GM12878 (cell line): ENCODE results near the gene MYH9. TPM values are rescaled to one million over a fixed set of nuclear protein-coding genes. Genes with fewer than 3 reads are reported as not detected.
A peak's percentile ranks its signal among the peaks of the same experiment; 100 is the strongest.

Experiments used
- ATF2 ChIP-seq: IDR thresholded peaks from 2 replicates; pipeline ENCODE4 v1.6.1; 2012; ENCODE audit warnings: low read length, inconsistent platforms
- ATF7 ChIP-seq: fragments of 450-650 bp; IDR thresholded peaks from 2 replicates; pipeline ENCODE4 v1.6.1; 2016; ENCODE audit warnings: low read depth, mild to moderate bottlenecking
- BACH1 ChIP-seq: fragments of 450-650 bp; IDR thresholded peaks from 2 replicates; pipeline ENCODE4 v1.6.1; 2017; ENCODE audit warnings: mild to moderate bottlenecking, borderline replicate concordance
- BCLAF1 ChIP-seq: fragments of 450-650 bp; IDR thresholded peaks from 2 replicates; pipeline ENCODE4 v1.6.1; 2017; ENCODE audit warnings: antibody characterized with exemption, mild to moderate bottlenecking, moderate library complexity
- BRCA1 ChIP-seq: IDR thresholded peaks from 2 replicates; pipeline ENCODE4 v1.6.1; 2011; ENCODE audit warnings: low read depth, low read length, improper control_type of control experiment
- CHD1 ChIP-seq: IDR thresholded peaks from 2 replicates; pipeline ENCODE4 v1.6.1; 2012; ENCODE audit warnings: low read depth, low read length, improper control_type of control experiment
- EZH2 ChIP-seq: IDR thresholded peaks from 2 replicates; pipeline ENCODE4 v1.6.1; 2012; ENCODE audit warnings: low read depth, mild to moderate bottlenecking, control low read depth, inconsistent platforms, low read length, borderline replicate concordance; ENCODE audit not compliant: control insufficient read depth
- FOXK2 ChIP-seq: fragments of 450-650 bp; IDR thresholded peaks from 2 replicates; pipeline ENCODE4 v1.6.1; 2017; ENCODE audit warnings: mild to moderate bottlenecking, moderate library complexity
- KDM1A ChIP-seq: fragments of 200-600 bp; sonication (generic); IDR thresholded peaks from 2 replicates; pipeline ENCODE4 v1.6.1; 2016; ENCODE audit warnings: borderline replicate concordance
- MEF2B ChIP-seq: fragments of 450-650 bp; IDR thresholded peaks from 2 replicates; pipeline ENCODE4 v1.6.1; 2018; ENCODE audit warnings: mild to moderate bottlenecking, moderate library complexity; ENCODE audit not compliant: partially characterized antibody, poor library complexity, severe bottlenecking
- MXI1 ChIP-seq: fragments of 150-350 bp; IDR thresholded peaks from 2 replicates; pipeline ENCODE4 v1.6.1; 2011; ENCODE audit warnings: low read depth, mild to moderate bottlenecking, inconsistent platforms, low read length, improper control_type of control experiment
- RBBP5 ChIP-seq: fragments of 200-600 bp; sonication (generic); conservative IDR thresholded peaks from 2 replicates; pipeline ENCODE4 v1.6.1; 2016
- RCOR1 ChIP-seq: conservative IDR thresholded peaks from 2 replicates; pipeline ENCODE4 v1.6.1; 2012; ENCODE audit warnings: low read depth, low read length, improper control_type of control experiment
- RFX5 ChIP-seq: IDR thresholded peaks from 2 replicates; pipeline ENCODE4 v1.6.1; 2011; ENCODE audit warnings: low read depth, low read length, improper control_type of control experiment
- RUNX3 ChIP-seq: IDR thresholded peaks from 2 replicates; pipeline ENCODE4 v1.6.1; 2012; ENCODE audit warnings: low read length, inconsistent platforms
- STAT3 ChIP-seq: IDR thresholded peaks from 2 replicates; pipeline ENCODE4 v1.6.1; 2011; ENCODE audit warnings: low read depth, low read length, improper control_type of control experiment
- SUZ12 ChIP-seq: fragments of 200-600 bp; sonication (generic); IDR thresholded peaks from one replicate; pipeline ENCODE4 v1.6.1; 2018; ENCODE audit warnings: antibody characterized with exemption, mild to moderate bottlenecking; ENCODE audit not compliant: unreplicated experiment
- TCF3 ChIP-seq: IDR thresholded peaks from 2 replicates; pipeline ENCODE4 v1.6.1; 2012; ENCODE audit warnings: low read depth, mild to moderate bottlenecking, low read length, borderline replicate concordance; ENCODE audit not compliant: insufficient read depth
- WRNIP1 ChIP-seq: IDR thresholded peaks from 2 replicates; pipeline ENCODE4 v1.6.1; 2011; ENCODE audit warnings: low read depth, low read length, improper control_type of control experiment, borderline replicate concordance
- ZNF217 ChIP-seq: fragments of 450-650 bp; IDR thresholded peaks from 2 replicates; pipeline ENCODE4 v1.6.1; 2017; ENCODE audit warnings: antibody characterized with exemption, mild to moderate bottlenecking
- ZSCAN29 ChIP-seq: fragments of 450-650 bp; IDR thresholded peaks from 2 replicates; pipeline ENCODE4 v1.6.1; 2017; ENCODE audit warnings: mild to moderate bottlenecking, moderate library complexity
- polyA plus RNA-seq, 11 experiments: library from polyadenylated mRNA; depleted of rRNA in 4 of 11; unstranded in 6 of 11; stranded (reverse) in 5 of 11; fragments of >200 nt; fragmentation: Nextera tagmentation in 4 of 11; fragmentation: Illumina TruSeq in 1 of 11; extraction: Ambion mirVana in 4 of 11; extraction: Trizol in 1 of 11; gene quantifications; 1 replicate in 1 of 11; 2 replicates in 10 of 11; pipeline versions ENCODE4 v1.2.1 to v1.2.3, GENCODE V29; 2011 to 2016; ENCODE audit warnings: inconsistent platforms in 2 of 11, missing spikeins in 2 of 11, low read depth in 1 of 11
- total RNA-seq, 4 experiments: library from RNA; depleted of rRNA in 3 of 4; stranded (reverse); fragments of >200 nt in 3 of 4; fragmentation: Illumina TruSeq in 1 of 4; extraction: Trizol in 1 of 4; gene quantifications; 2 replicates each; pipeline versions ENCODE4 v1.2.1 to v1.2.3, GENCODE V29; 2013 to 2021
- TF ChIP-seq, protein P1 (sequence below): fragments of 450-650 bp; IDR thresholded peaks from 2 replicates; pipeline ENCODE4 v1.6.1; 2016; ENCODE audit warnings: mild to moderate bottlenecking, moderate library complexity, borderline replicate concordance
- TF ChIP-seq, protein P2 (sequence below): fragments of 450-650 bp; IDR thresholded peaks from 2 replicates; pipeline ENCODE4 v1.6.1; 2017; ENCODE audit warnings: mild to moderate bottlenecking

Gene MYH9
- total and polyA plus RNA-seq, 10 of the 15 experiments (the other 5 are each of a cell fraction or from before 2014, with no cell fraction given): 5.1 to 525 (median 145) TPM

- no peak for TF ChIP-seq TCF3
- TF ChIP-seq ATF2: peak; percentile 80
- no peak for TF ChIP-seq WRNIP1
- TF ChIP-seq RBBP5: no peak
- TF ChIP-seq KDM1A: no peak
- TF ChIP-seq, protein P1, sequence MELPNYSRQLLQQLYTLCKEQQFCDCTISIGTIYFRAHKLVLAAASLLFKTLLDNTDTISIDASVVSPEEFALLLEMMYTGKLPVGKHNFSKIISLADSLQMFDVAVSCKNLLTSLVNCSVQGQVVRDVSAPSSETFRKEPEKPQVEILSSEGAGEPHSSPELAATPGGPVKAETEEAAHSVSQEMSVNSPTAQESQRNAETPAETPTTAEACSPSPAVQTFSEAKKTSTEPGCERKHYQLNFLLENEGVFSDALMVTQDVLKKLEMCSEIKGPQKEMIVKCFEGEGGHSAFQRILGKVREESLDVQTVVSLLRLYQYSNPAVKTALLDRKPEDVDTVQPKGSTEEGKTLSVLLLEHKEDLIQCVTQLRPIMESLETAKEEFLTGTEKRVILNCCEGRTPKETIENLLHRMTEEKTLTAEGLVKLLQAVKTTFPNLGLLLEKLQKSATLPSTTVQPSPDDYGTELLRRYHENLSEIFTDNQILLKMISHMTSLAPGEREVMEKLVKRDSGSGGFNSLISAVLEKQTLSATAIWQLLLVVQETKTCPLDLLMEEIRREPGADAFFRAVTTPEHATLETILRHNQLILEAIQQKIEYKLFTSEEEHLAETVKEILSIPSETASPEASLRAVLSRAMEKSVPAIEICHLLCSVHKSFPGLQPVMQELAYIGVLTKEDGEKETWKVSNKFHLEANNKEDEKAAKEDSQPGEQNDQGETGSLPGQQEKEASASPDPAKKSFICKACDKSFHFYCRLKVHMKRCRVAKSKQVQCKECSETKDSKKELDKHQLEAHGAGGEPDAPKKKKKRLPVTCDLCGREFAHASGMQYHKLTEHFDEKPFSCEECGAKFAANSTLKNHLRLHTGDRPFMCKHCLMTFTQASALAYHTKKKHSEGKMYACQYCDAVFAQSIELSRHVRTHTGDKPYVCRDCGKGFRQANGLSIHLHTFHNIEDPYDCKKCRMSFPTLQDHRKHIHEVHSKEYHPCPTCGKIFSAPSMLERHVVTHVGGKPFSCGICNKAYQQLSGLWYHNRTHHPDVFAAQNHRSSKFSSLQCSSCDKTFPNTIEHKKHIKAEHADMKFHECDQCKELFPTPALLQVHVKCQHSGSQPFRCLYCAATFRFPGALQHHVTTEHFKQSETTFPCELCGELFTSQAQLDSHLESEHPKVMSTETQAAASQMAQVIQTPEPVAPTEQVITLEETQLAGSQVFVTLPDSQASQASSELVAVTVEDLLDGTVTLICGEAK: peak; percentile 43; the same call in 1 of the 2 replicates
- TF ChIP-seq ATF7: peak; percentile 90
- TF ChIP-seq RUNX3: 0 out of 2 replicates have a peak, but pooled peaks have one; percentile 15
- TF ChIP-seq EZH2: no peak
- TF ChIP-seq ZNF217: no peak
- no peak for TF ChIP-seq BRCA1
- no peak for TF ChIP-seq SUZ12
- TF ChIP-seq ZSCAN29: no peak
- TF ChIP-seq MXI1: no peak
- no peak for TF ChIP-seq RCOR1
- TF ChIP-seq CHD1: no peak
- TF ChIP-seq, protein P2, sequence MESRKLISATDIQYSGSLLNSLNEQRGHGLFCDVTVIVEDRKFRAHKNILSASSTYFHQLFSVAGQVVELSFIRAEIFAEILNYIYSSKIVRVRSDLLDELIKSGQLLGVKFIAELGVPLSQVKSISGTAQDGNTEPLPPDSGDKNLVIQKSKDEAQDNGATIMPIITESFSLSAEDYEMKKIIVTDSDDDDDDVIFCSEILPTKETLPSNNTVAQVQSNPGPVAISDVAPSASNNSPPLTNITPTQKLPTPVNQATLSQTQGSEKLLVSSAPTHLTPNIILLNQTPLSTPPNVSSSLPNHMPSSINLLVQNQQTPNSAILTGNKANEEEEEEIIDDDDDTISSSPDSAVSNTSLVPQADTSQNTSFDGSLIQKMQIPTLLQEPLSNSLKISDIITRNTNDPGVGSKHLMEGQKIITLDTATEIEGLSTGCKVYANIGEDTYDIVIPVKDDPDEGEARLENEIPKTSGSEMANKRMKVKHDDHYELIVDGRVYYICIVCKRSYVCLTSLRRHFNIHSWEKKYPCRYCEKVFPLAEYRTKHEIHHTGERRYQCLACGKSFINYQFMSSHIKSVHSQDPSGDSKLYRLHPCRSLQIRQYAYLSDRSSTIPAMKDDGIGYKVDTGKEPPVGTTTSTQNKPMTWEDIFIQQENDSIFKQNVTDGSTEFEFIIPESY: no peak
- no peak for TF ChIP-seq BACH1
- TF ChIP-seq STAT3: no peak
- no peak for TF ChIP-seq BCLAF1
- no peak for TF ChIP-seq RFX5
- no peak for TF ChIP-seq FOXK2
- TF ChIP-seq MEF2B: no peak
Measured at GRCh38 chr22:36365020-36365411, 22.8 kb downstream of the MYH9 start (continued).
